HepG2 (cell line): ENCODE data around the gene PRRT2. TPM values are rescaled to one million over a fixed set of nuclear protein-coding genes. Genes with fewer than 3 reads are reported as not detected.
A peak's percentile ranks its signal among the peaks of the same experiment; 100 is the strongest.

ENCODE experiments used
- ARNT ChIP-seq: fragments of 450-650 bp; IDR thresholded peaks from 2 replicates; pipeline ENCODE4 v1.6.1; 2017
- BRCA1 ChIP-seq: sonication (generic); formaldehyde crosslinking; IDR thresholded peaks from 2 replicates; pipeline ENCODE4 v1.4.0; 2020; ENCODE audit warnings: missing genetic modification reagents
- CSRNP2 ChIP-seq: sonication (generic); formaldehyde crosslinking; conservative IDR thresholded peaks from 2 replicates; pipeline ENCODE4 v1.8.0; 2022; ENCODE audit warnings: low read depth, missing genetic modification reagents
- EEA1 ChIP-seq: sonication (generic); formaldehyde crosslinking; IDR thresholded peaks from 2 replicates; pipeline ENCODE4 v1.5.1; 2020; ENCODE audit warnings: mild to moderate bottlenecking, missing genetic modification reagents, borderline replicate concordance
- HMG20B ChIP-seq: conservative IDR thresholded peaks from 2 replicates; pipeline ENCODE4 v1.6.1; 2016; ENCODE audit warnings: missing genetic modification reagents, missing compliant biosample characterization
- IRF1 ChIP-seq: sonication (generic); formaldehyde crosslinking; IDR thresholded peaks from 2 replicates; pipeline ENCODE4 v1.4.0; 2020; ENCODE audit warnings: low read depth, mild to moderate bottlenecking, missing genetic modification reagents
- STAT5B ChIP-seq: sonication (generic); formaldehyde crosslinking; IDR thresholded peaks from 2 replicates; pipeline ENCODE4 v1.4.0; 2020; ENCODE audit warnings: missing genetic modification reagents
- THAP9 ChIP-seq: sonication (generic); formaldehyde crosslinking; IDR thresholded peaks from 2 replicates; pipeline ENCODE4; 2020; ENCODE audit warnings: missing genetic modification reagents, mild to moderate bottlenecking, borderline replicate concordance
- ZBTB43 ChIP-seq: sonication (generic); formaldehyde crosslinking; conservative IDR thresholded peaks from 2 replicates; pipeline ENCODE4 v1.4.0; 2020; ENCODE audit warnings: missing genetic modification reagents
- ZFP36L1 ChIP-seq: sonication (generic); formaldehyde crosslinking; IDR thresholded peaks from 2 replicates; pipeline ENCODE4 v1.8.0; 2022; ENCODE audit warnings: mild to moderate bottlenecking, missing genetic modification reagents, moderate library complexity
- ZNF3 ChIP-seq: IDR thresholded peaks from 2 replicates; pipeline ENCODE4 v1.7.0; 2017; ENCODE audit warnings: inconsistent platforms
- ZNF335 ChIP-seq: sonication (generic); formaldehyde crosslinking; IDR thresholded peaks from 2 replicates; pipeline ENCODE4 v1.4.0; 2020; ENCODE audit warnings: missing genetic modification reagents
- ZNF503 ChIP-seq: sonication (generic); formaldehyde crosslinking; IDR thresholded peaks from 2 replicates; pipeline ENCODE4 v1.4.0; 2020; ENCODE audit warnings: missing genetic modification reagents
- ZNF556 ChIP-seq: sonication (generic); formaldehyde crosslinking; IDR thresholded peaks from 2 replicates; pipeline ENCODE4 v1.4.0; 2020; ENCODE audit warnings: mild to moderate bottlenecking, missing genetic modification reagents, borderline replicate concordance
- ZNF704 ChIP-seq: sonication (generic); formaldehyde crosslinking; IDR thresholded peaks from 2 replicates; pipeline ENCODE4 v1.8.1; 2023; ENCODE audit warnings: mild to moderate bottlenecking, inconsistent platforms, moderate library complexity, missing genetic modification reagents, borderline replicate concordance
- ZNF788 ChIP-seq: sonication (generic); formaldehyde crosslinking; IDR thresholded peaks from 2 replicates; pipeline ENCODE4 v1.5.0; 2020; ENCODE audit warnings: mild to moderate bottlenecking, missing genetic modification reagents, borderline replicate concordance
- ZNF790 ChIP-seq: sonication (generic); formaldehyde crosslinking; IDR thresholded peaks from 2 replicates; pipeline ENCODE4 v1.8.0; 2022; ENCODE audit warnings: missing genetic modification reagents, mild to moderate bottlenecking, borderline replicate concordance
- ZSCAN30 ChIP-seq: sonication (generic); formaldehyde crosslinking; IDR thresholded peaks from 2 replicates; pipeline ENCODE4 v1.5.0; 2020; ENCODE audit warnings: mild to moderate bottlenecking, missing genetic modification reagents
- polyA plus RNA-seq, 8 experiments: library from polyadenylated mRNA; depleted of rRNA in 3 of 8; stranded (reverse) in 7 of 8; unstranded in 1 of 8; fragments of >200 nt; fragmentation: Illumina TruSeq in 4 of 8; extraction: Trizol in 4 of 8; gene quantifications; 2 replicates each; pipeline versions ENCODE4 v1.2.1 to v1.2.3, GENCODE V29; 2011 to 2016; ENCODE audit warnings: low read depth in 4 of 8, missing spikeins in 1 of 8, mixed read lengths in 1 of 8; ENCODE audit not compliant: insufficient read depth in 1 of 8
- total RNA-seq, 5 experiments: library from RNA; depleted of rRNA; stranded (reverse); fragments of >200 nt; fragmentation: Illumina TruSeq; extraction: Trizol; gene quantifications; 2 replicates each; pipeline ENCODE4 v1.2.3, GENCODE V29; 2016; ENCODE audit warnings: low read depth in 1 of 5

Gene PRRT2
- total and polyA plus RNA-seq, 2 of the 13 experiments (the other 11 are each of a cell fraction or from before 2014, with no cell fraction given) = 0.51 to 1.1 TPM

- TF ChIP-seq THAP9 (CRISPR knock-in tag) = peak; percentile 99
- peak; percentile 95 for TF ChIP-seq BRCA1 (CRISPR knock-in tag)
- TF ChIP-seq ARNT = no peak
- peak; percentile 52; the same call in 1 of the 2 replicates for TF ChIP-seq ZNF3
- no peak for TF ChIP-seq IRF1 (CRISPR knock-in tag)
- peak; percentile 84; the same call in 1 of the 2 replicates for TF ChIP-seq STAT5B (CRISPR knock-in tag)
- no peak for TF ChIP-seq ZNF790 (CRISPR knock-in tag)
- TF ChIP-seq ZBTB43 (CRISPR knock-in tag) = peak; percentile 93
- TF ChIP-seq ZNF335 (CRISPR knock-in tag) = peak; percentile 84
- no peak for TF ChIP-seq CSRNP2 (CRISPR knock-in tag)
- peak; percentile 78; the same call in 1 of the 2 replicates for TF ChIP-seq ZFP36L1 (CRISPR knock-in tag)
- peak; percentile 97; the same call in 1 of the 2 replicates for TF ChIP-seq EEA1 (CRISPR knock-in tag)
- TF ChIP-seq ZSCAN30 (CRISPR knock-in tag) = peak; percentile 58; the same call in 1 of the 2 replicates
- peak; percentile 99 for TF ChIP-seq ZNF788 (CRISPR knock-in tag)
- peak; percentile 88 for TF ChIP-seq ZNF503 (CRISPR knock-in tag)
- peak; percentile 98 for TF ChIP-seq ZNF556
- TF ChIP-seq ZNF704 = 0 out of 2 replicates have a peak, but pooled peaks have one; percentile 63
- TF ChIP-seq HMG20B (CRISPR knock-in tag) = peak; percentile 84; the same call in 1 of the 2 replicates
These were observed 6.5 kb upstream of the PRRT2 start (continued) for GRCh38 chr16:29805232-29806098.
